Panc1 (cell line): ENCODE data around the gene ASTN2.

ENCODE experiments used
- CTCF ChIP-seq: fragments of 450-650 bp; IDR thresholded peaks from 2 replicates; pipeline ENCODE4 v1.5.1; 2017; ENCODE audit warnings: mild to moderate bottlenecking
- POLR2AphosphoS5 ChIP-seq: IDR thresholded peaks from 2 replicates; pipeline ENCODE4 v1.6.1; 2012; ENCODE audit warnings: mild to moderate bottlenecking, low read depth, low read length, moderate library complexity
- REST ChIP-seq, 2 experiments: IDR thresholded peaks; 2 replicates each; pipeline ENCODE4 v1.6.1; 2011 to 2012; ENCODE audit warnings: low read depth in 2 of 2, control low read depth in 1 of 2, low read length in 1 of 2, mild to moderate bottlenecking in 1 of 2, moderate library complexity in 1 of 2; ENCODE audit not compliant: insufficient read depth in 1 of 2
- SIN3A ChIP-seq: IDR thresholded peaks from 2 replicates; pipeline ENCODE4 v1.6.1; 2012; ENCODE audit warnings: low read depth, mild to moderate bottlenecking, low read length, moderate library complexity, borderline replicate concordance; ENCODE audit not compliant: insufficient read depth

- TF ChIP-seq CTCF = no peak
- TF ChIP-seq REST (IDR thresholded peaks at IDR 0.05; ENCODE audit: insufficient read depth in 1 of 2, low read depth in 2 of 2, low read length in 1 of 2) = no peak
- TF ChIP-seq SIN3A = no peak
- TF ChIP-seq POLR2AphosphoS5 = no peak
Measured at GRCh38 chr9:116934131-116934530, 480.7 kb downstream of the ASTN2 start.
